OCI-LY7 (cell line): Measurements from ENCODE around the gene AXIN1. TPM values are rescaled to one million over a fixed set of nuclear protein-coding genes. Genes with fewer than 3 reads are reported as not detected.
A peak's percentile ranks its signal among the peaks of the same experiment; 100 is the strongest.

Source experiments
- BruUV-seq: library from RNA; stranded (reverse); fragments of 400-500 nt; replicated peaks from 2 replicates; lab custom pipeline; 2021; lab: Mats Ljungman, UMichigan
- CTCF ChIA-PET: fragments of 300-600 bp; sonication (Branson Sonifier 250); formaldehyde crosslinking; loops from one replicate; lab custom pipeline; 2022; ENCODE audit warnings: antibody characterized with exemption; ENCODE audit not compliant: unreplicated experiment; lab: Charles Lee
- POLR2A ChIA-PET: fragments of 300-600 bp; sonication (Branson Sonifier 250); formaldehyde crosslinking; loops from one replicate; lab custom pipeline; 2022; ENCODE audit warnings: antibody characterized with exemption; lab: Charles Lee
- DNase-seq: peaks from one replicate; pipeline ENCODE4 v3.0.0-alpha.2; 2015; ENCODE audit warnings: low spot score
- H2AFZ ChIP-seq: fragments of 200-600 bp; sonication (generic), shearing (Covaris generic); 2 replicates; pipeline ENCODE4 v1.6.1; 2014; ENCODE audit warnings: mild to moderate bottlenecking, antibody characterized with exemption, low read length, moderate library complexity
- H3K27ac ChIP-seq: fragments of 200-600 bp; sonication (generic); 2 replicates; pipeline ENCODE4 v1.5.1; 2014; ENCODE audit warnings: mixed run types, low read depth, mild to moderate bottlenecking, moderate library complexity, low read length, inconsistent platforms; ENCODE audit not compliant: poor library complexity, severe bottlenecking
- H3K36me3 ChIP-seq: fragments of 200-600 bp; sonication (generic); 2 replicates; pipeline ENCODE4 v1.6.1; 2014; ENCODE audit warnings: mild to moderate bottlenecking, antibody characterized with exemption, low read length, moderate library complexity, mixed read lengths; ENCODE audit not compliant: insufficient read depth
- H3K4me1 ChIP-seq: fragments of 200-600 bp; sonication (generic); 2 replicates; pipeline ENCODE4 v1.5.1; 2014; ENCODE audit warnings: mild to moderate bottlenecking, low read length; ENCODE audit not compliant: insufficient read depth, poor library complexity, severe bottlenecking
- H3K4me2 ChIP-seq: fragments of 200-600 bp; sonication (generic); 2 replicates; pipeline ENCODE4 v1.6.1; 2014; ENCODE audit warnings: mild to moderate bottlenecking, low read length
- H3K4me3 ChIP-seq: fragments of 200-600 bp; sonication (generic); 2 replicates; pipeline ENCODE4 v1.5.1; 2014; ENCODE audit warnings: mild to moderate bottlenecking, low read depth, low read length; ENCODE audit not compliant: poor library complexity, severe bottlenecking
- H3K79me2 ChIP-seq: fragments of 200-600 bp; sonication (generic); 2 replicates; pipeline ENCODE4 v1.6.1; 2016; ENCODE audit warnings: low read depth, mild to moderate bottlenecking, low read length, moderate library complexity, mixed read lengths; ENCODE audit not compliant: insufficient read depth
- H3K9me2 ChIP-seq: fragments of 200-600 bp; sonication (generic); 2 replicates; pipeline ENCODE4 v1.6.1; 2016; ENCODE audit warnings: mild to moderate bottlenecking, low read length, mixed read lengths; ENCODE audit not compliant: insufficient read depth
- H3K9me3 ChIP-seq: fragments of 200-600 bp; sonication (generic); 2 replicates; pipeline ENCODE4 v1.6.1; 2014; ENCODE audit warnings: mild to moderate bottlenecking, mixed run types, low read length, mixed read lengths
- H4K20me1 ChIP-seq: fragments of 200-600 bp; sonication (generic); 2 replicates; pipeline ENCODE4 v1.6.1; 2014; ENCODE audit warnings: mild to moderate bottlenecking, antibody characterized with exemption, low read length, moderate library complexity, mixed read lengths; ENCODE audit not compliant: insufficient read depth
- CTCF ChIP-seq: fragments of 200-600 bp; sonication (generic); conservative IDR thresholded peaks from 2 replicates; pipeline ENCODE4 v1.5.1; 2014; ENCODE audit warnings: mild to moderate bottlenecking, antibody characterized with exemption, low read length, moderate library complexity, mixed read lengths
- EZH2phosphoT487 ChIP-seq: fragments of 200-600 bp; sonication (generic); IDR thresholded peaks from 2 replicates; pipeline ENCODE4 v1.6.1; 2018; ENCODE audit warnings: low read depth, borderline replicate concordance, mild to moderate bottlenecking, mixed run types, antibody characterized with exemption, low read length, moderate library complexity, mixed read lengths
- intact Hi-C: fragments of 100-400 bp; cut with micrococcal nuclease; formaldehyde crosslinking; loops from one replicate; pipeline ENCODE4 v1.10.0; 2022; ENCODE audit not compliant: unreplicated experiment
- total RNA-seq, 2 experiments: library from RNA; depleted of rRNA in 1 of 2; stranded (reverse); fragments of >200 nt in 1 of 2; shearing (Covaris generic) in 1 of 2; gene quantifications; 2 replicates each; pipeline ENCODE4 v1.2.3, GENCODE V29; 2014 to 2022

AXIN1 gene
- total RNA-seq, 2 experiments from 2014 or later, result 29.0 to 30.3 TPM

GRCh38 chr16:318628-319027 lies 33.9 kb downstream of the AXIN1 start:
- Histone ChIP-seq H3K4me2 (no peak overlapping the region), H3K36me3 (peaks cover 5% of the 10 kb centered on the region; the same call in 1 of the 2 replicates), H3K4me1 (peaks cover 3% of the 10 kb centered on the region), H3K9me2 (no peaks in the 10 kb centered on the region), H4K20me1 (peaks cover 4% of the 10 kb centered on the region; the same call in 1 of the 2 replicates), H3K4me3 (no peak overlapping the region), H2AFZ (no peak overlapping the region), H3K9me3 (no peaks in the 10 kb centered on the region), H3K27ac (no peak overlapping the region), H3K79me2 (no peaks in the 10 kb centered on the region)
- intact Hi-C loops, result no loop called here
- ChIA-PET POLR2A (no interaction called here), CTCF (no interaction called here)
- TF ChIP-seq EZH2phosphoT487, result no peak
- TF ChIP-seq CTCF, result peak; percentile 42
- no TSS peak for BruUV-seq
- no peak for DNase-seq

- Histone ChIP-seq H3K9me3 (no peaks in the 10 kb centered on the region), H3K9me2 (no peaks in the 10 kb centered on the region), H3K4me1 (no peaks in the 10 kb centered on the region), H3K4me3 (no peak overlapping the region), H3K4me2 (no peak overlapping the region), H3K36me3 (peaks cover 5% of the 10 kb centered on the region; the same call in 1 of the 2 replicates), H3K79me2 (no peaks in the 10 kb centered on the region), H3K27ac (no peak overlapping the region), H4K20me1 (peaks cover 4% of the 10 kb centered on the region; the same call in 1 of the 2 replicates), H2AFZ (no peak overlapping the region)
- POLR2A ChIA-PET, result no interaction called here
- CTCF ChIA-PET, result no interaction called here
- DNase-seq, result no peak
- no TSS peak for BruUV-seq
- TF ChIP-seq EZH2phosphoT487 (no peak), CTCF (no peak)
- intact Hi-C loops, result no loop called here
Observed at GRCh38 chr16:317583-317982, 34.9 kb downstream of the AXIN1 start.

- BruUV-seq, result no TSS peak
- Histone ChIP-seq H4K20me1 (peaks cover 4% of the 10 kb centered on the region; the same call in 1 of the 2 replicates), H3K79me2 (no peaks in the 10 kb centered on the region)
Observed at GRCh38 chr16:316741-317464, 35.6 kb downstream of the AXIN1 start.

More at GRCh38 chr16:316741-317464, 35.6 kb downstream of the AXIN1 start:
- intact Hi-C loops, result no loop called here
- H3K4me3 ChIP-seq, result no peak overlapping the region
- peaks cover 7% of the 10 kb centered on the region; the same call in 1 of the 2 replicates for H3K36me3 ChIP-seq
- H3K9me3 ChIP-seq, result no peaks in the 10 kb centered on the region
- no peak overlapping the region for H3K4me2 ChIP-seq
- H3K27ac ChIP-seq, result no peak overlapping the region
- no peak for DNase-seq
- ChIA-PET CTCF (no interaction called here), POLR2A (no interaction called here)
- TF ChIP-seq EZH2phosphoT487 (no peak), CTCF (no peak)
- no peak overlapping the region for H2AFZ ChIP-seq
- H3K4me1 ChIP-seq, result no peaks in the 10 kb centered on the region
- no peaks in the 10 kb centered on the region for H3K9me2 ChIP-seq
